ENCODE results near the gene NFATC1.

NFATC1 gene

GRCh38 chr18:79543861-79544385 is 148.2 kb downstream of the NFATC1 start:
- no peak for TF ChIP-seq TOX (CRISPR knock-in tag; IDR thresholded peaks at IDR 0.05; ENCODE audit: borderline replicate concordance)
- no peak for TF ChIP-seq ZNF8 (CRISPR knock-in tag; IDR thresholded peaks at IDR 0.05)
- TF ChIP-seq TCF4 (CRISPR knock-in tag; IDR thresholded peaks at IDR 0.05; ENCODE audit: borderline replicate concordance): no peak
- no peak for TF ChIP-seq RARB (CRISPR knock-in tag; IDR thresholded peaks at IDR 0.05)
- TF ChIP-seq, protein P1, sequence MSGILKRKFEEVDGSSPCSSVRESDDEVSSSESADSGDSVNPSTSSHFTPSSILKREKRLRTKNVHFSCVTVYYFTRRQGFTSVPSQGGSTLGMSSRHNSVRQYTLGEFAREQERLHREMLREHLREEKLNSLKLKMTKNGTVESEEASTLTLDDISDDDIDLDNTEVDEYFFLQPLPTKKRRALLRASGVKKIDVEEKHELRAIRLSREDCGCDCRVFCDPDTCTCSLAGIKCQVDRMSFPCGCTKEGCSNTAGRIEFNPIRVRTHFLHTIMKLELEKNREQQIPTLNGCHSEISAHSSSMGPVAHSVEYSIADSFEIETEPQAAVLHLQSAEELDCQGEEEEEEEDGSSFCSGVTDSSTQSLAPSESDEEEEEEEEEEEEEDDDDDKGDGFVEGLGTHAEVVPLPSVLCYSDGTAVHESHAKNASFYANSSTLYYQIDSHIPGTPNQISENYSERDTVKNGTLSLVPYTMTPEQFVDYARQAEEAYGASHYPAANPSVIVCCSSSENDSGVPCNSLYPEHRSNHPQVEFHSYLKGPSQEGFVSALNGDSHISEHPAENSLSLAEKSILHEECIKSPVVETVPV (CRISPR knock-in tag; IDR thresholded peaks at IDR 0.05): no peak
- TF ChIP-seq ZNF70 (CRISPR knock-in tag; IDR thresholded peaks at IDR 0.05): no peak
- no peak for TF ChIP-seq ZNF565 (CRISPR knock-in tag; conservative IDR thresholded peaks at IDR 0.05; ENCODE audit: low read depth)
- TF ChIP-seq, protein P2, sequence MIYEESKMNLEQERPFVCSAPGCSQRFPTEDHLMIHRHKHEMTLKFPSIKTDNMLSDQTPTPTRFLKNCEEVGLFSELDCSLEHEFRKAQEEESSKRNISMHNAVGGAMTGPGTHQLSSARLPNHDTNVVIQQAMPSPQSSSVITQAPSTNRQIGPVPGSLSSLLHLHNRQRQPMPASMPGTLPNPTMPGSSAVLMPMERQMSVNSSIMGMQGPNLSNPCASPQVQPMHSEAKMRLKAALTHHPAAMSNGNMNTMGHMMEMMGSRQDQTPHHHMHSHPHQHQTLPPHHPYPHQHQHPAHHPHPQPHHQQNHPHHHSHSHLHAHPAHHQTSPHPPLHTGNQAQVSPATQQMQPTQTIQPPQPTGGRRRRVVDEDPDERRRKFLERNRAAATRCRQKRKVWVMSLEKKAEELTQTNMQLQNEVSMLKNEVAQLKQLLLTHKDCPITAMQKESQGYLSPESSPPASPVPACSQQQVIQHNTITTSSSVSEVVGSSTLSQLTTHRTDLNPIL (CRISPR knock-in tag; IDR thresholded peaks at IDR 0.05; ENCODE audit: low read depth): no peak
- no peak for TF ChIP-seq ZC3H10 (CRISPR knock-in tag; IDR thresholded peaks at IDR 0.05)
- TF ChIP-seq BACH2 (CRISPR knock-in tag; IDR thresholded peaks at IDR 0.05; ENCODE audit: borderline replicate concordance): no peak
- no peak for TF ChIP-seq SNAI2 (CRISPR knock-in tag; IDR thresholded peaks at IDR 0.05)
- TF ChIP-seq ZFP3 (CRISPR knock-in tag; IDR thresholded peaks at IDR 0.05): no peak
- TF ChIP-seq POU6F1 (CRISPR knock-in tag; IDR thresholded peaks at IDR 0.05; ENCODE audit: borderline replicate concordance, low read depth): no peak
- TF ChIP-seq OSR1 (CRISPR knock-in tag; IDR thresholded peaks at IDR 0.05): no peak
- no peak for TF ChIP-seq GLIS3 (CRISPR knock-in tag; IDR thresholded peaks at IDR 0.05)
- TF ChIP-seq CSDC2 (CRISPR knock-in tag; IDR thresholded peaks at IDR 0.05): no peak
- ATAC-seq: no peak

DNA sequence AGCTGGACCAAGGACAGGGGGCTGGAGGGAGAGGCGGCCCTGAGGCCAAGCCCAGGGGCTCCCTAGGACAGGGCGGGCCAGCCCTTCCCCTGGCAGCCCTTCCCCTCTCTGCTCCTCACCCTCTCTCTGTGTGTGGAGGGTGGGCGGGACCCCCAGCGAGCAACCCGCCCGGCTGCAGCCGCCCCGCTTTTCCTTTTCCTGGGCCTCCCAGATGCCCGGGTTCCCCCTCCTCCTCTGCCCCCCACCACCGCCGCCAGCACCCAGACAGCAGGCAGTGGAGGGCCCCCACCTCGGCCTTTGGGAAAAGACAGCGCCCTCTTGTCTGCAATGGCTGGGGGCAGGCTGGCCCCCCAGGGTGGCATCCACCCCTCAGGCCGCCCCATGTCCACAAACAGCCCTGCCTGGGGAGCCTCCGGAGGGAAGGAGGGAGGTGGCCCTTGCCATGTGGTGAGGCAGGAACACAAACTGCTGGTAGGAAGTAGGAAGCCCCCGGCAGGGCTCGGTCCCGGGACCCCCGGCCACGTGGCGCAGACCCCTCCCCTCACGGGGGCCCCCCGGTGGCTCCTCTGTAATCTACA is 148.7 kb downstream of the NFATC1 start:
- no peak for ATAC-seq
- TF ChIP-seq GLIS3 (CRISPR knock-in tag; IDR thresholded peaks at IDR 0.05) (no peak), TOX (CRISPR knock-in tag; IDR thresholded peaks at IDR 0.05; ENCODE audit: borderline replicate concordance) (no peak), RARB (CRISPR knock-in tag; IDR thresholded peaks at IDR 0.05) (no peak), OSR1 (CRISPR knock-in tag; IDR thresholded peaks at IDR 0.05) (no peak), CSDC2 (CRISPR knock-in tag; IDR thresholded peaks at IDR 0.05) (no peak), ZFP3 (CRISPR knock-in tag; IDR thresholded peaks at IDR 0.05) (no peak), TSHZ2 (CRISPR knock-in tag; IDR thresholded peaks at IDR 0.05) (no peak), BACH2 (CRISPR knock-in tag; IDR thresholded peaks at IDR 0.05; ENCODE audit: borderline replicate concordance) (no peak), ZNF565 (CRISPR knock-in tag; conservative IDR thresholded peaks at IDR 0.05; ENCODE audit: low read depth) (no peak), ZC3H10 (CRISPR knock-in tag; IDR thresholded peaks at IDR 0.05) (no peak)
- TF ChIP-seq, protein P3, sequence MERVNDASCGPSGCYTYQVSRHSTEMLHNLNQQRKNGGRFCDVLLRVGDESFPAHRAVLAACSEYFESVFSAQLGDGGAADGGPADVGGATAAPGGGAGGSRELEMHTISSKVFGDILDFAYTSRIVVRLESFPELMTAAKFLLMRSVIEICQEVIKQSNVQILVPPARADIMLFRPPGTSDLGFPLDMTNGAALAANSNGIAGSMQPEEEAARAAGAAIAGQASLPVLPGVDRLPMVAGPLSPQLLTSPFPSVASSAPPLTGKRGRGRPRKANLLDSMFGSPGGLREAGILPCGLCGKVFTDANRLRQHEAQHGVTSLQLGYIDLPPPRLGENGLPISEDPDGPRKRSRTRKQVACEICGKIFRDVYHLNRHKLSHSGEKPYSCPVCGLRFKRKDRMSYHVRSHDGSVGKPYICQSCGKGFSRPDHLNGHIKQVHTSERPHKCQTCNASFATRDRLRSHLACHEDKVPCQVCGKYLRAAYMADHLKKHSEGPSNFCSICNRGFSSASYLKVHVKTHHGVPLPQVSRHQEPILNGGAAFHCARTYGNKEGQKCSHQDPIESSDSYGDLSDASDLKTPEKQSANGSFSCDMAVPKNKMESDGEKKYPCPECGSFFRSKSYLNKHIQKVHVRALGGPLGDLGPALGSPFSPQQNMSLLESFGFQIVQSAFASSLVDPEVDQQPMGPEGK (CRISPR knock-in tag; IDR thresholded peaks at IDR 0.05; ENCODE audit: borderline replicate concordance): no peak
- TF ChIP-seq, protein P2 (CRISPR knock-in tag; IDR thresholded peaks at IDR 0.05; ENCODE audit: low read depth): no peak
- TF ChIP-seq, protein P1 (CRISPR knock-in tag; IDR thresholded peaks at IDR 0.05): no peak
